ENCODE results near the gene HIVEP3.

Gene HIVEP3

GRCh38 chr1:41915786-41916571 lies 2.7 kb downstream of the HIVEP3 start:
- Histone ChIP-seq H3K9me3 (ENCODE audit: insufficient read depth, low read length, severe bottlenecking) (no peaks in the 10 kb centered on the region), H3K36me3 (ENCODE audit: insufficient read depth, low read length) (peaks cover 22% of the 10 kb centered on the region), H4K20me1 (ENCODE audit: insufficient read depth, low read length) (peaks cover 20% of the 10 kb centered on the region; the same call in 1 of the 2 replicates), H2AFZ (ENCODE audit: low read depth, low read length) (no peak overlapping the region), H3K79me2 (ENCODE audit: insufficient read depth, low read length) (peaks cover 91% of the 10 kb centered on the region), H3K4me3 (ENCODE audit: low read depth in 1 of 2, low read length in 2 of 2) (peak overlapping the region; percentile 64 to 76; a peak in 3 of 4 replicates), H3K4me1 (ENCODE audit: insufficient read depth, low read length) (peaks cover 79% of the 10 kb centered on the region), H3K27me3 (ENCODE audit: insufficient read depth, low read length, poor library complexity) (no peaks in the 10 kb centered on the region), H3K4me2 (ENCODE audit: insufficient read depth, low read length) (peak overlapping the region; percentile 98), H3K27ac (ENCODE audit: low read length) (peak overlapping the region; percentile 98), H3K9ac (ENCODE audit: low read depth, low read length) (peak overlapping the region; percentile 85)
- ATAC-seq (ENCODE audit: insufficient read depth, low read depth) (peak; percentile 49), DNase-seq (peak; percentile 85)
- TF ChIP-seq EZH2 (IDR thresholded peaks at IDR 0.05; ENCODE audit: borderline replicate concordance, low read depth, low read length, severe bottlenecking) (no peak), CTCF (IDR thresholded peaks at IDR 0.05; ENCODE audit: borderline replicate concordance, extremely low read depth, low read length, poor library complexity, severe bottlenecking) (no peak)

GRCh38 chr1:41914516-41914915 lies 4.2 kb downstream of the HIVEP3 start:
- TF ChIP-seq CTCF (IDR thresholded peaks at IDR 0.05; ENCODE audit: borderline replicate concordance, extremely low read depth, low read length, poor library complexity, severe bottlenecking): no peak
- TF ChIP-seq EZH2 (IDR thresholded peaks at IDR 0.05; ENCODE audit: borderline replicate concordance, low read depth, low read length, severe bottlenecking): no peak
- peak; percentile 32 for ATAC-seq (ENCODE audit: insufficient read depth, low read depth)
- Histone ChIP-seq H3K4me1 (ENCODE audit: insufficient read depth, low read length) (peaks cover 70% of the 10 kb centered on the region), H3K27ac (ENCODE audit: low read length) (peak overlapping the region; percentile 98), H3K27me3 (ENCODE audit: insufficient read depth, low read length, poor library complexity) (no peaks in the 10 kb centered on the region), H3K9me3 (ENCODE audit: insufficient read depth, low read length, severe bottlenecking) (no peaks in the 10 kb centered on the region), H3K9ac (ENCODE audit: low read depth, low read length) (peak overlapping the region; percentile 85; the same call in 1 of the 2 replicates), H2AFZ (ENCODE audit: low read depth, low read length) (no peak overlapping the region), H4K20me1 (ENCODE audit: insufficient read depth, low read length) (peaks cover 20% of the 10 kb centered on the region; the same call in 1 of the 2 replicates), H3K4me3 (ENCODE audit: low read depth in 1 of 2, low read length in 2 of 2) (peak overlapping the region in 1 of 2 experiments; percentile 64; a peak in 2 of 4 replicates), H3K79me2 (ENCODE audit: insufficient read depth, low read length) (peaks cover 100% of the 10 kb centered on the region), H3K36me3 (ENCODE audit: insufficient read depth, low read length) (peaks cover 22% of the 10 kb centered on the region), H3K4me2 (ENCODE audit: insufficient read depth, low read length) (peak overlapping the region; percentile 98)
- peak; percentile 46 for DNase-seq

GRCh38 chr1:41913014-41913413 lies 5.7 kb downstream of the HIVEP3 start:
- Histone ChIP-seq H3K9ac (ENCODE audit: low read depth, low read length) (0 out of 2 replicates have a peak overlapping the region, but pooled peaks have one; percentile 7), H3K4me3 (ENCODE audit: low read depth in 1 of 2, low read length in 2 of 2) (no peak overlapping the region)
- no peak for ATAC-seq (ENCODE audit: insufficient read depth, low read depth)

More at GRCh38 chr1:41913014-41913413, 5.7 kb downstream of the HIVEP3 start:
- H3K36me3 ChIP-seq (ENCODE audit: insufficient read depth, low read length): peaks cover 22% of the 10 kb centered on the region
- TF ChIP-seq CTCF (IDR thresholded peaks at IDR 0.05; ENCODE audit: borderline replicate concordance, extremely low read depth, low read length, poor library complexity, severe bottlenecking) (no peak), EZH2 (IDR thresholded peaks at IDR 0.05; ENCODE audit: borderline replicate concordance, low read depth, low read length, severe bottlenecking) (no peak)
- no peak for DNase-seq
- H3K27me3 ChIP-seq (ENCODE audit: insufficient read depth, low read length, poor library complexity): no peaks in the 10 kb centered on the region
- H3K4me1 ChIP-seq (ENCODE audit: insufficient read depth, low read length): peaks cover 78% of the 10 kb centered on the region
- H3K4me2 ChIP-seq (ENCODE audit: insufficient read depth, low read length): peak overlapping the region; percentile 98
- H2AFZ ChIP-seq (ENCODE audit: low read depth, low read length): no peak overlapping the region
- H3K79me2 ChIP-seq (ENCODE audit: insufficient read depth, low read length): peaks cover 100% of the 10 kb centered on the region
- H4K20me1 ChIP-seq (ENCODE audit: insufficient read depth, low read length): peaks cover 23% of the 10 kb centered on the region; the same call in 1 of the 2 replicates
- H3K9me3 ChIP-seq (ENCODE audit: insufficient read depth, low read length, severe bottlenecking): no peaks in the 10 kb centered on the region
- H3K27ac ChIP-seq (ENCODE audit: low read length): peak overlapping the region; percentile 60

Measured in DND-41 (cell line).